GM12878 (cell line): ENCODE measurements around the gene TMED1. TPM values are rescaled to one million over a fixed set of nuclear protein-coding genes. Genes with fewer than 3 reads are reported as not detected.

Experiments
- ATAC-seq: fragments of 200-7000 bp; cut with Tn5 transposase; 3 replicates; pipeline ENCODE4 v1.9.1; 2020; ENCODE audit warnings: mild to moderate bottlenecking, moderate library complexity
- BruUV-seq: library from RNA; stranded (reverse); fragments of 400-500 nt; replicated peaks from 2 replicates; lab custom pipeline; 2021; lab: Mats Ljungman, UMichigan
- CTCF ChIA-PET: fragments of 300-600 bp; sonication (Branson Sonifier 250); formaldehyde crosslinking; extraction: SDS; loops from one replicate; lab custom pipeline; 2021; ENCODE audit warnings: inconsistent platforms; lab: Yijun Ruan, JAX
- POLR2A ChIA-PET: fragments of 350-600 bp; formaldehyde crosslinking; extraction: SDS; loops from one replicate; lab custom pipeline; 2021; ENCODE audit warnings: inconsistent platforms; lab: Charles Lee
- RAD21 ChIA-PET: fragments of 300-600 bp; sonication (Branson Sonifier 250); formaldehyde crosslinking; loops from one replicate; lab custom pipeline; 2023; ENCODE audit warnings: antibody characterized with exemption; ENCODE audit not compliant: unreplicated experiment; lab: Charles Lee
- SMC1A ChIA-PET: fragments of 300-600 bp; sonication (Branson Sonifier 250); formaldehyde crosslinking; loops from one replicate; lab custom pipeline; 2023; ENCODE audit not compliant: unreplicated experiment, uncharacterized antibody; lab: Charles Lee
- DNase-seq: peaks from one replicate; pipeline ENCODE4 v3.0.0-alpha.2; 2011; ENCODE audit warnings: low read depth, low spot score
- FAIRE-seq: peaks from 3 replicates; lab custom pipeline; 2011; peaks lifted over from hg19 to GRCh38; lab: Jason Lieb, UNC
- H2AFZ ChIP-seq: 2 replicates; pipeline ENCODE4 v1.6.0; 2011; ENCODE audit warnings: low read depth, low read length, control low read depth; ENCODE audit not compliant: control insufficient read depth
- H3K27ac ChIP-seq: 2 replicates; pipeline ENCODE4 v1.5.1; 2011; ENCODE audit warnings: control low read depth; ENCODE audit not compliant: control insufficient read depth, insufficient read depth
- H3K27me3 ChIP-seq, 2 experiments: replicated peaks in 1 of 2; 2 replicates each; pipeline versions ENCODE4 v1.6.0 to v1.6.1; 2011; ENCODE audit warnings: low read length in 1 of 2; ENCODE audit not compliant: control insufficient read depth in 2 of 2, insufficient read depth in 2 of 2
- H3K36me3 ChIP-seq, 2 experiments: 2 replicates each; pipeline ENCODE4 v1.5.1; 2011; ENCODE audit warnings: low read length in 1 of 2; ENCODE audit not compliant: control insufficient read depth in 2 of 2, insufficient read depth in 2 of 2
- H3K4me1 ChIP-seq: 2 replicates; pipeline ENCODE4 v1.6.1; 2011; ENCODE audit warnings: mild to moderate bottlenecking, low read length, moderate library complexity, mixed read lengths; ENCODE audit not compliant: control insufficient read depth, insufficient read depth
- H3K4me2 ChIP-seq: 2 replicates; pipeline ENCODE4 v1.6.0; 2011; ENCODE audit warnings: control low read depth; ENCODE audit not compliant: control insufficient read depth, insufficient read depth
- H3K4me3 ChIP-seq: fragments of 200-600 bp; sonication (generic); 2 replicates; pipeline ENCODE4 v1.5.1; 2016
- H3K79me2 ChIP-seq: 2 replicates; pipeline ENCODE4 v1.6.0; 2011; ENCODE audit warnings: low read length; ENCODE audit not compliant: control insufficient read depth, insufficient read depth
- H3K9ac ChIP-seq: 2 replicates; pipeline ENCODE4 v1.8.0; 2011; ENCODE audit warnings: low read length, control low read depth, mixed read lengths; ENCODE audit not compliant: control insufficient read depth, insufficient read depth
- H3K9me3 ChIP-seq: replicated peaks from 3 replicates; pipeline ENCODE4 v1.5.1; 2011; ENCODE audit warnings: mild to moderate bottlenecking, low read length; ENCODE audit not compliant: control insufficient read depth, insufficient read depth
- H4K20me1 ChIP-seq: 2 replicates; pipeline ENCODE4 v1.6.0; 2011; ENCODE audit not compliant: control insufficient read depth, insufficient read depth
- E4F1 ChIP-seq: fragments of 450-650 bp; IDR thresholded peaks from 2 replicates; pipeline ENCODE4 v1.6.1; 2018; ENCODE audit warnings: borderline replicate concordance, mild to moderate bottlenecking; ENCODE audit not compliant: partially characterized antibody
- FOS ChIP-seq: IDR thresholded peaks from 3 replicates; pipeline ENCODE4 v1.6.1; 2011; ENCODE audit warnings: borderline replicate concordance; ENCODE audit not compliant: insufficient read length; ENCODE audit errors: extremely low read depth
- FOXM1 ChIP-seq: IDR thresholded peaks from 2 replicates; pipeline ENCODE4 v1.6.1; 2012; ENCODE audit warnings: low read depth, mild to moderate bottlenecking, inconsistent platforms, low read length, moderate library complexity
- HDAC2 ChIP-seq: fragments of 200-600 bp; sonication (generic); IDR thresholded peaks from 2 replicates; pipeline ENCODE4 v1.6.1; 2017
- HDAC6 ChIP-seq: fragments of 200-600 bp; sonication (generic); IDR thresholded peaks from one replicate; pipeline ENCODE4 v1.8.0; 2017; ENCODE audit warnings: antibody characterized with exemption; ENCODE audit not compliant: unreplicated experiment
- IRF4 ChIP-seq: IDR thresholded peaks from 2 replicates; pipeline ENCODE4 v1.6.1; 2011; ENCODE audit warnings: low read depth, low read length
- JUNB ChIP-seq: IDR thresholded peaks from 2 replicates; pipeline ENCODE4 v1.6.1; 2016; ENCODE audit warnings: antibody characterized with exemption, mild to moderate bottlenecking
- NRF1 ChIP-seq: conservative IDR thresholded peaks from 2 replicates; pipeline ENCODE4 v1.6.1; 2011; ENCODE audit warnings: mild to moderate bottlenecking, low read depth, low read length, improper control_type of control experiment
- RBBP5 ChIP-seq: fragments of 200-600 bp; sonication (generic); conservative IDR thresholded peaks from 2 replicates; pipeline ENCODE4 v1.6.1; 2016
- SPI1 ChIP-seq: IDR thresholded peaks from 2 replicates; pipeline ENCODE4 v1.6.1; 2011; ENCODE audit warnings: low read depth, mild to moderate bottlenecking, low read length, moderate library complexity, borderline replicate concordance; ENCODE audit not compliant: insufficient read depth
- WGBS: methylation state at CpG from one replicate; pipeline ENCODE4 v1.1.6; 2016; ENCODE audit warnings: low lambda C conversion rate; ENCODE audit not compliant: insufficient replicate concordance, insufficient coverage; ENCODE audit errors: missing lambda C conversion rate; 5-methylcytosine and 5-hydroxymethylcytosine counted together
- in situ Hi-C: fragments of 300-500 bp; cut with MboI; formaldehyde crosslinking; loops from 9 replicates; pipeline ENCODE4 v1.14.3; 2018; ENCODE audit warnings: mixed read lengths
- intact Hi-C: fragments of 100-400 bp; cut with micrococcal nuclease; formaldehyde crosslinking; loops from one replicate; pipeline ENCODE4 v1.14.2; 2022; ENCODE audit not compliant: unreplicated experiment
- polyA plus RNA-seq, 11 experiments: library from polyadenylated mRNA; depleted of rRNA in 4 of 11; unstranded in 6 of 11; stranded (reverse) in 5 of 11; fragments of >200 nt; fragmentation: Nextera tagmentation in 4 of 11; fragmentation: Illumina TruSeq in 1 of 11; extraction: Ambion mirVana in 4 of 11; extraction: Trizol in 1 of 11; gene quantifications; 1 replicate in 1 of 11; 2 replicates in 10 of 11; pipeline versions ENCODE4 v1.2.1 to v1.2.3, GENCODE V29; 2011 to 2016; ENCODE audit warnings: inconsistent platforms in 2 of 11, missing spikeins in 2 of 11, low read depth in 1 of 11
- total RNA-seq, 4 experiments: library from RNA; depleted of rRNA in 3 of 4; stranded (reverse); fragments of >200 nt in 3 of 4; fragmentation: Illumina TruSeq in 1 of 4; extraction: Trizol in 1 of 4; gene quantifications; 2 replicates each; pipeline versions ENCODE4 v1.2.1 to v1.2.3, GENCODE V29; 2013 to 2021

TMED1 gene
- total and polyA plus RNA-seq, 10 of the 15 experiments (the other 5 are each of a cell fraction or from before 2014, with no cell fraction given) = 0.60 to 23.1 (median 12.3) TPM

GRCh38 chr19:10881403-10882107, 45.5 kb upstream of the TMED1 start:
- ATAC-seq (no peak), DNase-seq (no peak)
- Histone ChIP-seq H3K9ac (no peak overlapping the region), H3K4me1 (peaks cover 35% of the 10 kb centered on the region), H2AFZ (no peak overlapping the region), H3K27ac (no peak overlapping the region)
- SMC1A ChIA-PET = interaction anchor here (1.0 kb wide), 1 partner anchor 9 kb away, joined by 3 read pairs; no protein-coding TSS in a partner anchor
- WGBS = 87% methylated on average over 14 of the region's 14 CpGs
- POLR2A ChIA-PET = interaction anchor here (0.6 kb wide), 1 partner anchor 9 kb away, joined by 4 read pairs; no protein-coding TSS in a partner anchor
- intact Hi-C loops = no loop called here
- in situ Hi-C loops = no loop called here
- TF ChIP-seq RBBP5 (no peak), FOXM1 (no peak), SPI1 (no peak), E4F1 (no peak), JUNB (no peak), HDAC6 (no peak), NRF1 (no peak), IRF4 (no peak), HDAC2 (no peak), FOS (no peak)
- TF ChIP-seq, all 136 proteins: peak for 0
- H4K20me1 ChIP-seq = no peaks in the 10 kb centered on the region; the same call in 1 of the 2 replicates
- H3K79me2 ChIP-seq = peaks cover 78% of the 10 kb centered on the region
- H3K4me3 ChIP-seq = no peak overlapping the region
- no peaks in the 10 kb centered on the region for H3K27me3 ChIP-seq
- no peaks in the 10 kb centered on the region for H3K9me3 ChIP-seq
- ChIA-PET RAD21 (interaction anchor here (1.3 kb wide), 1 partner anchor 54 kb away, joined by 3 read pairs; no protein-coding TSS in a partner anchor), CTCF (interaction anchor here (1.1 to 1.8 kb wide), 3 partner anchors 9 to 55 kb away, joined by 3 to 4 read pairs (median 4); no protein-coding TSS in a partner anchor)
- H3K36me3 ChIP-seq = peaks cover 9 to 17% of the 10 kb centered on the region in 2 experiments
- no TSS peak for BruUV-seq
- no peak overlapping the region for H3K4me2 ChIP-seq
- FAIRE-seq = no peak
